ENCODE measurements around the gene ZNF592. TPM values are rescaled to one million over a fixed set of nuclear protein-coding genes. Genes with fewer than 3 reads are reported as not detected.

The ZNF592 gene
- total and polyA plus RNA-seq, 9 of the 15 experiments (the other 6 are each of a cell fraction or from before 2014, with no cell fraction given), result 0.88 to 23.8 (median 7.4) TPM

DNA sequence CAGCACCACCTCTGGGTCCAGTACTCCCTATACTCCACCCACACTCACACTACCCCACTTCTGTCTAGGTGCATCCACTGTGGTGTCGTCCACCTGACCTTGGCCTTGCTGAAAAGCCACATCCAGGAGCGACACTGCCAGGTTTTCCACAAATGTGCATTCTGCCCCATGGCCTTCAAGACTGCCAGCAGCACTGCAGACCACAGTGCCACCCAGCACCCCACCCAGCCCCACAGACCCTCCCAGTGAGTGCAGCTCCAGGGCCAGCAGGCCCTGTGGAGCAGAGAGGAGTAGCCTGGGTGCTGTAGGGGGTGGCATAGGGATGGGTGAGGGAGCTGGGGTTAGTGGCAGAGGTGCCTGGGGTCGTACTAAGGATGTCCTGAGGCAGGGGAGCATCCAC is 49.4 kb downstream of the ZNF592 start:
- H4K20me1 ChIP-seq (replicated peaks; ENCODE audit: control insufficient read depth, insufficient read depth, low read length), result no peaks in the 10 kb centered on the region
- DNase-seq (ENCODE audit: extremely low read depth in 1 of 4, low spot score in 3 of 4) (no peak), ATAC-seq (no peak), FAIRE-seq (no peak)
- no peak overlapping the region for H3K9ac ChIP-seq (ENCODE audit: insufficient read depth in 1 of 2, low read depth in 2 of 2, low read length in 2 of 2)
- H3K27ac ChIP-seq (ENCODE audit: extremely low read depth, low read depth, low read length), result no peak overlapping the region
- no TSS peak for BruUV-seq (replicated peaks)
- no peaks in the 10 kb centered on the region for H3K9me1 ChIP-seq (ENCODE audit: control insufficient read depth, insufficient read depth, low read length)
- no peak overlapping the region for H3K4me3 ChIP-seq
- CTCF ChIA-PET (ENCODE audit: low intra/inter-chr PET ratio), result interaction anchor here (0.6 kb wide), 1 partner anchor 79 kb away, joined by 3 read pairs; no protein-coding TSS in a partner anchor
- H3K79me2 ChIP-seq (ENCODE audit: control insufficient read depth, insufficient read depth, low read length), result no peaks in the 10 kb centered on the region
- no peak overlapping the region for H2AFZ ChIP-seq (ENCODE audit: low read depth, low read length)
- in situ Hi-C loops (cut with MboI) (no loop called here), intact Hi-C loops (cut with micrococcal nuclease) (no loop called here)
- H3K36me3 ChIP-seq (ENCODE audit: control insufficient read depth, insufficient read depth, low read length), result peaks cover 76% of the 10 kb centered on the region
- 93% methylated on average over 3 of the region's 3 CpGs for WGBS (ENCODE audit: insufficient coverage, low coverage, missing lambda C conversion rate)
- no peaks in the 10 kb centered on the region for H3K4me1 ChIP-seq (replicated peaks in 1 of 2; ENCODE audit: control insufficient read depth in 2 of 2, insufficient read depth in 2 of 2, low read length in 2 of 2)
- H3K4me2 ChIP-seq (ENCODE audit: insufficient read depth, low read length), result no peak overlapping the region
- no peaks in the 10 kb centered on the region for H3K9me3 ChIP-seq (replicated peaks; ENCODE audit: control insufficient read depth, insufficient read depth, low read depth, low read length)
- no peaks in the 10 kb centered on the region for H3K27me3 ChIP-seq (ENCODE audit: control insufficient read depth in 2 of 2, insufficient read depth in 2 of 2, low read length in 2 of 2)
- TF ChIP-seq RBFOX2 (IDR thresholded peaks at IDR 0.05; ENCODE audit: low read depth, low read length) (no peak), GATAD2B (IDR thresholded peaks at IDR 0.05; ENCODE audit: borderline replicate concordance) (no peak), KLF16 (IDR thresholded peaks at IDR 0.05) (no peak), MYC (IDR thresholded peaks at IDR 0.05; ENCODE audit: low read depth, low read length) (no peak), MYC (CRISPR knock-in tag; IDR thresholded peaks at IDR 0.05; ENCODE audit: borderline replicate concordance, low read depth) (no peak), ZFP30 (CRISPR knock-in tag; IDR thresholded peaks at IDR 0.05; ENCODE audit: borderline replicate concordance) (no peak), SRSF9 (IDR thresholded peaks at IDR 0.05; ENCODE audit: borderline replicate concordance, low read depth, low read length) (no peak), PHF8 (IDR thresholded peaks at IDR 0.05; ENCODE audit: borderline replicate concordance, low read length) (no peak), SIRT6 (IDR thresholded peaks at IDR 0.05; ENCODE audit: low read depth, low read length) (no peak), CC2D1A (IDR thresholded peaks at IDR 0.05) (no peak), MYNN (IDR thresholded peaks at IDR 0.05) (no peak), MYNN (CRISPR knock-in tag; IDR thresholded peaks at IDR 0.05) (no peak), LCOR (CRISPR knock-in tag; IDR thresholded peaks at IDR 0.05) (no peak), SP2 (IDR thresholded peaks at IDR 0.05; ENCODE audit: extremely low read depth, low read depth, low read length, poor library complexity, severe bottlenecking) (no peak)
- TF ChIP-seq, protein P1, sequence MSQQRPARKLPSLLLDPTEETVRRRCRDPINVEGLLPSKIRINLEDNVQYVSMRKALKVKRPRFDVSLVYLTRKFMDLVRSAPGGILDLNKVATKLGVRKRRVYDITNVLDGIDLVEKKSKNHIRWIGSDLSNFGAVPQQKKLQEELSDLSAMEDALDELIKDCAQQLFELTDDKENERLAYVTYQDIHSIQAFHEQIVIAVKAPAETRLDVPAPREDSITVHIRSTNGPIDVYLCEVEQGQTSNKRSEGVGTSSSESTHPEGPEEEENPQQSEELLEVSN (IDR thresholded peaks at IDR 0.05; ENCODE audit: borderline replicate concordance in 1 of 2, extremely low read depth in 1 of 2, insufficient read depth in 1 of 2, insufficient read length in 1 of 2, low read depth in 1 of 2, low read length in 1 of 2, poor library complexity in 1 of 2, severe bottlenecking in 1 of 2), result no peak
- POLR2A ChIA-PET, result no interaction called here

All from K562 (cell line).